Measurements from ENCODE around the gene PPME1. TPM values are rescaled to one million over a fixed set of nuclear protein-coding genes. Genes with fewer than 3 reads are reported as not detected.
A peak's percentile ranks its signal among the peaks of the same experiment; 100 is the strongest.

Gene PPME1
- total and polyA plus RNA-seq, 2 of the 4 experiments (the other 2 are of a cell fraction) = 42.3 to 89.5 TPM

GRCh38 chr11:74282914-74283371, 111.9 kb downstream of the PPME1 start:
- H3K4me2 ChIP-seq (ENCODE audit: low read depth, low read length) = no peak overlapping the region
- 0 out of 2 replicates have a peak overlapping the region, but pooled peaks have one; percentile 61 for H3K23ac ChIP-seq (ENCODE audit: low read depth, low read length)
- H2AK5ac ChIP-seq (ENCODE audit: low read depth, low read length) = peak overlapping the region; percentile 48
- in situ Hi-C loops (cut with MboI; ENCODE audit: low sequenced_read_pairs) (no loop called here), dilution Hi-C loops (cut with HindIII; ENCODE audit: low sequenced_read_pairs, unreplicated experiment) (no loop called here), intact Hi-C loops (cut with micrococcal nuclease) (no loop called here)
- no peak overlapping the region for H3K4me3 ChIP-seq (ENCODE audit: insufficient read depth, low read depth, low read length)
- H4K20me1 ChIP-seq (ENCODE audit: insufficient read depth, low read length) = no peaks in the 10 kb centered on the region
- ChIA-PET POLR2A (ENCODE audit: unreplicated experiment) (no interaction called here), CTCF (no interaction called here)
- H4K5ac ChIP-seq (ENCODE audit: low read depth, low read length) = peak overlapping the region; percentile 69
- ATAC-seq (ENCODE audit: low read depth) = no peak
- H3K14ac ChIP-seq (replicated peaks; ENCODE audit: low read depth, low read length) = peak overlapping the region; percentile 74
- no peaks in the 10 kb centered on the region for H3K27me3 ChIP-seq (ENCODE audit: control insufficient read depth, insufficient read depth, low read length)
- H2BK20ac ChIP-seq (ENCODE audit: low read depth, low read length) = peak overlapping the region; percentile 58; the same call in 1 of the 2 replicates
- 54% methylated on average over 4 of the region's 5 CpGs; no CpG with 5 or more reads in 1 of the 2 experiments for WGBS, 2 experiments (ENCODE audit: extremely low coverage in 2 of 2, insufficient read length in 1 of 2)
- no peak overlapping the region for H2AK9ac ChIP-seq (replicated peaks; ENCODE audit: low read depth, low read length, poor library complexity)
- H3K4ac ChIP-seq (ENCODE audit: low read depth, low read length) = peak overlapping the region; percentile 77
- H2AFZ ChIP-seq (replicated peaks; ENCODE audit: low read length, poor library complexity) = no peak overlapping the region
- peaks cover 33% of the 10 kb centered on the region for H3K9me1 ChIP-seq (ENCODE audit: insufficient read depth, low read length)
- H3K27ac ChIP-seq (ENCODE audit: insufficient read depth, low read length) = peak overlapping the region; percentile 70
- H3K56ac ChIP-seq (ENCODE audit: extremely low read depth, insufficient read depth, low read length) = no peak overlapping the region
- H3K79me1 ChIP-seq (ENCODE audit: low read depth in 1 of 2, low read length in 2 of 2) = no peaks in the 10 kb centered on the region
- no peak overlapping the region for H3K9ac ChIP-seq (ENCODE audit: low read depth, low read length)
- no TSS peak for BruUV-seq (replicated peaks)
- H3K18ac ChIP-seq (ENCODE audit: low read depth, low read length) = peak overlapping the region; percentile 64
- peak overlapping the region; percentile 12; the same call in 1 of the 2 replicates for H4K91ac ChIP-seq (ENCODE audit: insufficient read depth, low read depth, low read length)
- peak; percentile 28 for DNase-seq
- peak overlapping the region in 1 of 2 experiments; percentile 45; a peak in 2 of 4 replicates for H4K8ac ChIP-seq (ENCODE audit: low read depth in 2 of 2, low read length in 2 of 2)
- no peak for TF ChIP-seq RCOR1 (IDR thresholded peaks at IDR 0.05; ENCODE audit: insufficient replicate concordance, low read length)
- no peak for TF ChIP-seq CHD1 (IDR thresholded peaks at IDR 0.05; ENCODE audit: low read depth, low read length)
- TF ChIP-seq RFX5 (IDR thresholded peaks at IDR 0.05; ENCODE audit: low read depth, low read length) = no peak
- TF ChIP-seq POLR2A (IDR thresholded peaks at IDR 0.05; ENCODE audit: low read depth, low read length) = no peak
- peak; percentile 8; the same call in 1 of the 2 replicates for TF ChIP-seq SMC3 (IDR thresholded peaks at IDR 0.05; ENCODE audit: low read depth, low read length)
- TF ChIP-seq RAD21 (IDR thresholded peaks at IDR 0.05; ENCODE audit: low read length) = no peak
- H2BK15ac ChIP-seq (ENCODE audit: low read depth, low read length) = peak overlapping the region; percentile 94; the same call in 2 of the 3 replicates
- no peaks in the 10 kb centered on the region for H3K9me3 ChIP-seq (ENCODE audit: control insufficient read depth, insufficient read depth, low read length)
- peaks cover 36% of the 10 kb centered on the region for H3K4me1 ChIP-seq (ENCODE audit: control insufficient read depth, insufficient read depth, low read length)
- H2BK5ac ChIP-seq (ENCODE audit: low read depth, low read length, poor library complexity, severe bottlenecking) = peak overlapping the region; percentile 71
- H2BK120ac ChIP-seq (ENCODE audit: low read depth, low read length) = peak overlapping the region; percentile 73; the same call in 1 of the 2 replicates
- H3K36me3 ChIP-seq (ENCODE audit: control insufficient read depth, insufficient read depth, low read length) = peaks cover 4% of the 10 kb centered on the region
